GM19324 (cell line): ENCODE measurements around the gene CTBS.
"Not testable (repeated sequence)": the region's sequence is repeated elsewhere in the genome, so short reads cannot be mapped to it uniquely, and the experiment has no call there.

ENCODE experiments used
- ATAC-seq: cut with Tn5 transposase; IDR thresholded peaks from one replicate; pipeline ENCODE4 v1.9.1; 2021; ENCODE audit warnings: mild to moderate bottlenecking, moderate library complexity; ENCODE audit not compliant: unreplicated experiment, low FRiP score

The CTBS gene

DNA sequence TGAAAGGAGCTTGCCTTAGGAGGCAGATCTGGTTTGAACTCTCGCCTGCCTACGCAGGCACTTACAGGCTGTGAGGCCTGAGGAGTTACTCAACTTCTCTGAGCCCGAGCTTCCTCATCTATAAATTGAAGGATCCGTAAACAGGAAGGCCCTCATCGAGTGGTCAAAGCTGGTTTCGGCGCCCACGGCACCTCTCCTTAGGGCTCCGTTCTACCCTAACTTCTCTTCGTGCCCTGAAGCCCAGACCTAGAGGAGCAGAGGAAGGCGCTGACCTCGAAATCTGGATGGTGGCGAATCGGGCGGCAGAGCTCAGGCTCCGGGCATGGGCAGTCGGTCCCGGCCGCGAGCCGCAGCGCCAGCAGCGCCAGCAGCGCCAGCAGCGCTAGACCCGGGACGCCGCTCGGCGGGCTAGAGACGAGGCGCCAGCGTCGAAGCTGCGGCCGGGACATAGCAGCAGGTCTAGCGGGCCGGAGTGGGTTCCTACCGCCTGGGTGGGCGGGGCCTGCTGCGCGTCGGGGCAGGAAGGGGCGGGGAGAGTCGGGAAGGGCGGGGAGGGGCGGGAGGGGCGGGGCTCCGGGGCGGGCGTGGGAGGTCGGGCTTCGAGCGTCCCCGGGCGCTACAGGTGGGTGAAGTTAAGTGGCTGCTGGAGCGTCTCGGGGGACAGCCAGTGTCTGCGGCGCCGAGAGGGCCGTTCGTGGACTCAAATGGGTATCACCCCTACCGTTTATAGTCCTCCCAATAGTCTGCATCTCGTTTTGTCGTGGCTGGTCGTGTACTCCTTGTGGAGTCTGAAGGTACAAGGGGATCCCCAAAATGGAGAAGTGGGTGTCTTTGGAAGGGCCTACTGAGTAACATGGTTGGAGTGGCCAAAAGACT, at the start of gene CTBS:
Gene CTBS (minus strand): TSS at position 474 of the 876 bp plus-strand sequence. CDS start 25 bp downstream, at position 449.
- peak; percentile 96 for ATAC-seq

- no peak for ATAC-seq
Observed at GRCh38 chr1:84621553-84621952, 47.3 kb upstream of the CTBS start.

DNA sequence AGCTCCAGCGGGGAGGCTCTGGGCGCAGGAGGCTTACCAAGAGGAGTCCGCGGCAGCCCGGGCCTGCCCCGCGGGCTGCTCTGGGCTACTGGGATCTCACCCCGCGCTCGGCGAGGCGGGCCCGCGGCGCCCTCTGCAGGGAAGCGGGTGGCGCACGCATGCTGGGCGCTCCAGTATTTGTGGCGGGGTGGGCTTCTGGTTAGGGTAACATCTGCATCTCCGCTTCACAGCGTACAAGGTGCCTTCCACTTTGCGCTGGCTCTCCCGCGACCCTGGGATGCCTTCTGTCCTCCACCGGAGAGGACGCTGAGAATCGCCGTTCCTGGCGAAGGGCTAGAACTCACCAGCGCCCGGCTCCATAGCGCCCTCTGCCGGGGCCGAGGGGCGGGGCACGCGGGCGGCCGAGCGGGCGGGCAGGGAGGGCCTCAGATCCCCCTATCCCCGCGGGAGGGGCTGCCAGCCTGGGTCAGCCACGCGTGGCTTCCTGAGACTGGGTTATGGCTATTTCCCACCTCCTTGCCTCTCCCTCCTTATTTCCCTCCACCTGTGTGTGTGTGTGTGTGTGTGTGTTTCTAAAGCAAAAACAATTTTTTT, 46.6 kb upstream of the CTBS start:
- ATAC-seq: peak; percentile 89

DNA sequence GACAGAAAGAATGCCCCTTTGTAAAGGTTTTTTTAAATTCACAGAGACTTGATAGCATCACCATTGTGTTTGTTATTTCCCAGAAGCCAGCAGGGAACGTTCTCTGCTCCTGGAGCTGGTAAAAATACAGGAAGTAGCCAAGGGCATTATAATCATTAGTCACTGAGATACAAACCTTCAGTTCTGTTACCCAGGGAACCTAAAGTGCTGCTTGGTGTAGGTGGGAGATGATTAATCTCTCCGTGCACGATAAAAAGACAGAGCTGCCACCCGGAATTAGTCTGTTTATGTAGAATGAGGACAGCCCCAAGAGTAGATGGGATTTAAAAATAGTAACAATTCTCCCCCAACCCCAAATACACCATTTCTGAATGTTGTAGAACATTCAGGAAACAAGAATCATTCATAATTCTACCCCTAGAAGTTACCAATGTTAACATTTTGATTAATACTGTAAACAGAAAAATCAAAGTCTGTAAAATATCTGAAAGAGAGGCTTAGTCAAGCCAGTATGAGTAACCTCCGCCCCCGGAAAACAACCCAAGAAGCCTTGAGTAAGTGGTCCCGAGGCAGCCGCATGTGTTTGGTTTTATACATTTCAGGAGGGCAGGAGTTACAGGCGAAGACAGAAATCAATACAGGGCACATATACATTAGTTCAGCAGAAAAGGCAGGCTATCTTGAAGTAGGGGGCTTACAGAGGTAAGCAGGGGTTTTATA, 45.3 kb upstream of the CTBS start:
- ATAC-seq: no peak

GRCh38 chr1:84617349-84617748, 43.1 kb upstream of the CTBS start:
- no peak for ATAC-seq

DNA sequence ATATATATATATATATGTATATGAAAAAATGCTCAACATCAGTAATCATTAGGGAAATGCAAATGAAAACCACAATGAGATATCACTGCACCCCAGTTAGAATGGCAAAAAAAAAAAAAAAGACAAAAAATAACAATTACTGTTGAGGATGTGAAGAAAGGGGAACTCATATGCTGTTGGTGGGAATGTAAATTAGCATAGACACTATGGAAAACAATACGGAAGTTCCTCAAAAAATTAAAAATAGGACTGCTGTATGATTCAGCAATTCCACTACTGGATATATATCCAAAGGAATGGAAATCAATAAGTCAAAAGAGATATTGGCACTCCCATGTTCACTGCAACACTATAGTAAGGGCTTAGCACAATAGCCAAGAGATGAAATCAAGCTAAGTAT, 41.5 kb upstream of the CTBS start:
- ATAC-seq: no peak

- ATAC-seq: no peak
Observed at GRCh38 chr1:84613887-84614286, 39.6 kb upstream of the CTBS start.

DNA sequence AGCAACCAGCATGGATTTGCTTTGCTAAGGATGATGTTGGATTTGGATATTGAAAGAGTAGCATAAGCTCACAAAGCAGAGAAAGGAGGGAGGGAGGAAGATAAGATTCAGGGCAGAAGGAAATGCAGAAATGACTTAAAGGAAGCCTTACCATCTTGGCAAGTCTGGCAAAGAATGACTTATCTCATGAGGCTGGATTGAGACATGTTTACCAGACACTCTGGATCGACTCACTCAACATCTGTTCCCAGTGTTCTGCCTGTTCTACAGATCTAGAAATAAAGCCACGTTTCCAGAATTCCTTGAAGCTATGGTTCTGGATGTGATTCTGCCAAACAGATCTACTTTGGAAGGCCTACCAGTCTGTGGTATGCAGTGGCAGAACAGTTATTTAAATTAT, 38.8 kb upstream of the CTBS start:
- ATAC-seq: no peak

DNA sequence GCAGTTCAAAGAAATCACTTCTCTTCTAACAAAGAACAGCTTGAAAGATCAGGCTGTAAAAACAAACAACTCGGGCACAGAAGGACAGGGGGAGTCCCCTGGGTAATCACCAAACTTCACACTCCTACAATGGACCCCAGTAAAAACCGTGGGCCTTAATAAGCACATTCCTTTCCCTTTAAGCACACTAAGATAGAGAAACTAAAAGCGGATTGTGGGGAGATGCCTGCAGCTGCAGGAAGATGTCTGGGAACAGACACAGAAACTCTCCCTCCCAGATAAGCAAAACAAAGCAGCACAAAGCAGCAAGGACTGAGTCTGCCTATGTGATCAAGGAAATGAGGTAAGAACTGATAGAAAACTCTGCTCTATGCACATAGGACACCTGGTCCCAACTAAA, 37.6 kb upstream of the CTBS start:
- no peak for ATAC-seq

- ATAC-seq: no peak
Observed at GRCh38 chr1:84611091-84611490, 36.9 kb upstream of the CTBS start.

DNA sequence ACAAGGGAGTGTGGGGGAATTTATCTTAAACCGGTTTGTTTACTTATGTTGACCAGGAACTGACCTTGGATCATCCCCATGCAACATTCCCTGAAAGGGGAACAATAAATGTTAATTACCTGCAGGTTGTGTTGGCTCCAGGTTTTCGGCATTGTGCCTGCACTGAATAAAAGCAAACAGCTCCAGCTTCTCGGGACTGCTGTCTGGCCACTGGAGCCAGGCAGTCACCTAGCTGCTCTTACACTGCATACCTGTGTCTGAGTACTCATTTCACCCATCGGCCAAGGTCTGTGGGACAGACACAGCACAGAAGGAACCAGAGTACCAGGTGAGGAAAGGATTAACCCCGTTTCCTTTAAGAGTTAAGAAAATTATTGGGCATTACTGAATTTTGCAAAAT, 32.7 kb upstream of the CTBS start:
- no peak for ATAC-seq

- ATAC-seq: no peak
Observed at GRCh38 chr1:84605157-84605556, 30.9 kb upstream of the CTBS start.

- no peak for ATAC-seq
Observed at GRCh38 chr1:84603941-84604830, 29.9 kb upstream of the CTBS start.

DNA sequence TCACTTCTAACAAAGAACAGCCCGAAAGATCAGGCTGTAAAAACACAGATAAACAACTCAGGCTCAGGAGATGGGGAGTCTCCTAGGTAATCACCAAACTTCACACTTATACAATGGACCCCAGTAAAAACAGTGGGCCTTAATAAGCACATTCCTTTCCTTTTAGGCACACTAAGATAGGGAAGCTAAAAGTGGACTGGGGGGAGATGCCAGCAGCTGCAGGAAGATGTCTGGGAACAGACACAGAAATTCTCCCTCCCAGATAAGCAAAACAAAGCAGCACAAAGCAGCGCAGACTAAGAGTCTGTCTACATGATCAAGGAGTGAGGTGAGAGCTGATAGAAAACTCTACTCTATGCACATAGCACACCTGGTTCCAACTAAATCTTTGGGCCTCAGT, 29.0 kb upstream of the CTBS start:
- ATAC-seq: no peak

DNA sequence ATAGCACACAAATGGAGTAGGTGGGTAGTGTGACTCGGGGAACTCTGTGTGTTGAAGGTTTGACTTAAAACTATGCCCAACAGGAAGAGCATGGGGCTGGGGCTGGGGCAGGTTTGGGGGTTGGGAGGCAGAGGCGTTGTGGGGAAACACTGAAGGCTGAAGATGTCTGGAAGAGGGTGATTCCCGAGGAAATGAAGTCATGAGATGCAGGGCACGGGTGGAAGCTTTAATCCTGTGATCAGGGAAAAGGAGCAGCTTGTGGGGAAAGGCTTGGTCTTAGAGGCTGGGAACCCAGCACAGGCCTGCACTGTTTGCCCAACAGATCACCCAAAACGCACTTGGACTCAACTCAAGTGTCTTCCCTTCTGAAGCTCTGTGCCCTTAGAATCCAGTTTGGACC, 26.6 kb upstream of the CTBS start:
- no peak for ATAC-seq

DNA sequence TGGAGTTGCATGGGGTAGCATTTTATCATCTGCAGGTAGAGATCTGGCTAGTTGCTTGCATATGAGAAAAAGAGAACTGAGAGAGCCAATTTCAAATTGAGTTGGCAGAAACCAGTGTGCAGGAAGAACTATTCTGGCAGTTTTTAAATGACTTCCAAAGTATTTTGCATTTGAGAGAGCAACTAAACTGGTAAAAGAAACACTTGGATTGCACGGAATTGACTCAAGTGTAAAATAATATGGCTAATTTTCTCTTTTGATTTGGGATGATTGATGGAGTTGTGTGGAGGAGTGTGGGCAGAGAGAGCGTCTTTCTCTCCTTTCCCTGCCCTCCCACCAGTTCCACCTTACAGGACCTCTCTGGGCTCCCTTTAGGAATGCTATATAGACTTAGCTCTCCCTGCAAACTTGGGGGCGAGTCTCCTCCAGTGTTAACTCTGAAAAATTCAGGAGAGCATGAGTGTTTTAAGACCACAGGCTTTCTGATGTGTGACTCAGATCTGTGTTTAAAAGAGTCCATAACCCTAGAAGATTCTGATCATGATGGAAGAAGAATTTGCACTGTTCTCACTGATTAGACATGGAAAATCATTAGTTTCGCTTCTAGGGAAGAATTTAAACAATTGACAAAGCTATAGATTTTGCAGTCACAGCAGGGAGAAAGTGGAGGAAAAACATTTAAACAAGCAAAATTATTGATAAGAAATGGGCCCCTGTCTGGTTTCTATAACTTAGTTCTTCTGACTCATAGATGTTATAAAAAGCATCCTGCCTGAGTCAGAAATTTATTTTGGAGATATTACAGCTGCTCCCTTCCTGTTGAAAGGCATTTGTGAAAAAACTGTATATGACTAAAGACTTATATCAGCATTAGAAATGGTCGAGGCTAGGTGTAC, 24.9 kb upstream of the CTBS start:
- ATAC-seq: peak; percentile 65

- no peak for ATAC-seq
Observed at GRCh38 chr1:84598418-84598817, 24.2 kb upstream of the CTBS start.

DNA sequence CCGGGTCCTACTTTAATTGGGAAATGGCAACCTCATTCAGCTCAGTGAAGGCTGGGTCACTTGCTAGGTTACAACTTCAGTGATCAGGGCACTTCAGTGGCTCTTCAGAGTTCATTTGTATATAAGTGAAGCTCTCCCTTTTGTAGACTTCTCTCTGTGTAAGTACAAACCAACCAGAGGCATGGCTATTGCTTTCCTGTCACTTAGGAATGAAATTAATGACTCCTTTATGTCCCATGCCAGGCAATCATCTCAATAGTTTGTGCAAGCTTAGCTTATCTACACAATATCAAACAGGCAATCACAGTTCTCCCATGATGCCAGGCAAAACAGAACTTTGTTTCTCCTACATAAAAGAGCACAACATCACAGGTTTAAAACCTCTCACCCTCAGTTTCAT, 22.8 kb upstream of the CTBS start:
- ATAC-seq: no peak

DNA sequence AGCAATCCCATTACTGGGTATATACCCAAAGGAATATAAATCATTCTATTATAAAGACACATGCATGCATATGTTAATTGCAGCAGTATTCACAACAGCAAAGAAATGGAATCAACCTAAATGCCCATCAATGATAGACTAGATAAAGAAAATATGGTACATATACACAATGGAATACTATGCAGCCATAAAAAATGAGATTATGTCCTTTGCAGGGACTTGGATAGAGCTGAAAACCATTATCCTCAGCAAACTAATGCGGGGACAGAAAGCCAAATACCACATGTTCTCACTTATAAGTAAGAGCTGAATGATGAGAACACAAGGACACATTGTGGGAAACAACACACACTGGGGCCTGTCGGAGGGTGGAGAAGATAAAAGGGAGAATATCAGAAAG, 20.7 kb upstream of the CTBS start:
- ATAC-seq: not testable (repeated sequence)
